Measurements from ENCODE around the gene SLC6A13.
A peak's percentile ranks its signal among the peaks of the same experiment; 100 is the strongest.
"Not testable (repeated sequence)": the region's sequence is repeated elsewhere in the genome, so short reads cannot be mapped to it uniquely, and the experiment has no call there.

Gene SLC6A13

DNA sequence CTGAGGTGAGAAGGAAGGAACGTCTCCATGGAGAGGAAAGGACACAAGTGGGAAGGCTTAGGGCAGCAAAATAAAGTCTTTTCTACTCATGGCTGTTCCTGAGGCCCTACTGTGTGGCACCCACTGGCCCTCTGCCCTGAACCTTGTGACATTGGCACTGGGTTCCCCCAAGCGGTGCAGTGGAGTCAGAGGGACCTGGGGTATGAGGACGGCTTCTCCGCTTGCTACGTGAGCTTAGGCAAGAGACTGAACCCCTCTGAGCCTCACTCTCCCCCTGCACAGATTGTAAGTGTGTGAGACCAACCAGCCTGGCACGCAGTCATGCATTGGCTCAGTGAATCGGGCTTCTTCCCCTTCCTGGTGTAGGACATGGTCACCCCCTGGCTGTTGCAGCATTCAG is 68.4 kb downstream of the SLC6A13 start:
- Histone ChIP-seq H3K9me3 (ENCODE audit: control insufficient read depth, low read length) (peaks cover 4% of the 10 kb centered on the region), H3K9ac (ENCODE audit: low read length) (no peak overlapping the region), H3K4me3 (ENCODE audit: low read length) (no peak overlapping the region), H3K4me1 (ENCODE audit: control insufficient read depth, insufficient read depth, low read length) (peaks cover 12% of the 10 kb centered on the region), H3K27me3 (replicated peaks; ENCODE audit: control insufficient read depth, insufficient read depth, low read length) (peaks cover 69% of the 10 kb centered on the region), H3K36me3 (ENCODE audit: control insufficient read depth, insufficient read depth, low read length, severe bottlenecking) (no peaks in the 10 kb centered on the region)
- no peak for DNase-seq (ENCODE audit: low read depth)

DNA sequence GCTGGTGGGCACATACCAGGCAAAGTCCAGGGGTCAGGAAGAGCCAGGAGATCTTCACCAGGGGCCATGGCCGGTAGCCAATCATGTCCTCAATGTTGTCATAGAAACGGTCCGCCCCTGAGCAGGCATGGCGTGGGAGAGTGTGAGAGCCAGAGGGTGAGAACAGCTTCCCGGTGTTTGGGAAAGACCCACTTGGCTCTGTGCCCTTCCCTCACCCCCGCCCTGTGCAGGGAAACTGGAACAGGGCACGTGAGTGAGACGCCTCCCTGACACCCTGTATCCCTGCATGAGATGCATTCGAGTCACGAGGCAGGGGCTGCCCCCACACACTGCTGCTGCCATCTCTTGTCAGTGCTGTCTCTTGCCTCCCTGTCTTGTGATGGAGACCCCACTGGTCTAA is 69.4 kb downstream of the SLC6A13 start:
- no peak for DNase-seq (ENCODE audit: low read depth)
- H3K9me3 ChIP-seq (ENCODE audit: control insufficient read depth, low read length) = peaks cover 4% of the 10 kb centered on the region

DNA sequence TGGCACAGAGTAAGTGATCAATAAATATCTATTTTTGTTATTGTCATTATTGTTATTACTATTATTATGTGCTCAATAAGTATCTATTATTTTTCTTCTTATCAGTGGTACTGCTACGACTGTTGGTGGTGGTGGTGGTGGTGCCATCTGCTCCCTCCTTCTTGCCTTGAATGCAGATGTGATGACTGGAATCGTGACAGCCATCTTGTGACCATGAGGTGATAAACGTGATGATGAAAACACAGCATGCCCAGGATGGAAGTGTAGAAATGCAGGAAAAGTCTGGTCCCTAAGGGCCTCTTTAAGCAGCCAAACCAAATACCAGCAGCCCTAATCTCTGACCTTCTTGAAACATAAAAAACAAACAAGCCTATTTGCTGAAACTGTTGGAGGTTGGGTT is 71.1 kb downstream of the SLC6A13 start:
- Histone ChIP-seq H3K27me3 (replicated peaks; ENCODE audit: control insufficient read depth, insufficient read depth, low read length) (peaks cover 72% of the 10 kb centered on the region), H3K9ac (ENCODE audit: low read length) (no peak overlapping the region), H3K4me3 (ENCODE audit: low read length) (no peak overlapping the region), H3K4me1 (ENCODE audit: control insufficient read depth, insufficient read depth, low read length) (peaks cover 5% of the 10 kb centered on the region), H3K9me3 (ENCODE audit: control insufficient read depth, low read length) (peaks cover 4% of the 10 kb centered on the region), H3K36me3 (ENCODE audit: control insufficient read depth, insufficient read depth, low read length, severe bottlenecking) (no peaks in the 10 kb centered on the region)
- no peak for DNase-seq (ENCODE audit: low read depth)

More for the DNA sequence above, 69.4 kb downstream of the SLC6A13 start:
- peaks cover 69% of the 10 kb centered on the region for H3K27me3 ChIP-seq (replicated peaks; ENCODE audit: control insufficient read depth, insufficient read depth, low read length)
- H3K4me3 ChIP-seq (ENCODE audit: low read length) = no peak overlapping the region
- peaks cover 5% of the 10 kb centered on the region for H3K4me1 ChIP-seq (ENCODE audit: control insufficient read depth, insufficient read depth, low read length)
- no peaks in the 10 kb centered on the region for H3K36me3 ChIP-seq (ENCODE audit: control insufficient read depth, insufficient read depth, low read length, severe bottlenecking)
- no peak overlapping the region for H3K9ac ChIP-seq (ENCODE audit: low read length)

DNA sequence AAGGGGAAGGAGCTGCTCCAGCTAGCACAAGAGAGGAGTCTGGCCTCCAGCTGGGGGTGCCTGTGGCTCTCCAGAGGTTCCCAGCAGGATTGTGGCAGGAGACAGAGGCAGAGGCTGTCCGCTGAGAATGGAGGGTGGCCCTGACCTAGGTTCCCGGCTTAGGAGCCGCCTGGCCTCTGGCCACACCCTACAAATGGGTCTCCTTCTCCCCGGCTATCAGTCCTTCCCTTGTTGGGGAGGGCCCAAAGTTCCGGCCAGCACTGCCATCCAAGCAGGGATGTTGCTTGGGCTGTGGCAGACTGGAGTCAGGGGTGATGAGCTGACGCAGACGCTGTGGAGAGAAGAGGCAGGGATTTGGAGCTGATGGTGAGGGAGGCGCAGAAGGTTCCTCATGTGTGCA is 71.8 kb downstream of the SLC6A13 start:
- no peaks in the 10 kb centered on the region for H3K36me3 ChIP-seq (ENCODE audit: control insufficient read depth, insufficient read depth, low read length, severe bottlenecking)
- peaks cover 5% of the 10 kb centered on the region for H3K4me1 ChIP-seq (ENCODE audit: control insufficient read depth, insufficient read depth, low read length)
- peaks cover 67% of the 10 kb centered on the region for H3K27me3 ChIP-seq (replicated peaks; ENCODE audit: control insufficient read depth, insufficient read depth, low read length)
- H3K9me3 ChIP-seq (ENCODE audit: control insufficient read depth, low read length) = peaks cover 4% of the 10 kb centered on the region
- no peak for DNase-seq (ENCODE audit: low read depth)
- no peak overlapping the region for H3K4me3 ChIP-seq (ENCODE audit: low read length)
- no peak overlapping the region for H3K9ac ChIP-seq (ENCODE audit: low read length)

DNA sequence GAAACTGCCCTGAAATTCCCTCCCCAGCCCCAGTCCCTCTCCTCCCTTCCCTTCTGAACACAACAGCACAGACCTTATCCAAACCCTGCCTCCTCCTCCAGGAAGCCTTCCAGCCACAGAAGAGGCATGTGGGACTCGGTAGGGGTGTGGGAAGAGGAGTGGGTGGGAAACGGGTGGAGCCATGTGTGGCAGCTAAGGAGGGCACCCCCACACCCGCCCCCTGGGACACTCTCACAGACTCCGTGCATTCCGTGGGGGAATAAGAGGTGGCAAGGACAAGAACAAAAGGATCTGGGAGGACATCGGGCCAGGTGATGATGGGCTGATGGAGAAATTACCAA is 73.0 kb downstream of the SLC6A13 start:
- peaks cover 5% of the 10 kb centered on the region for H3K4me1 ChIP-seq (ENCODE audit: control insufficient read depth, insufficient read depth, low read length)
- peak overlapping the region; percentile 60 for H3K9ac ChIP-seq (ENCODE audit: low read length)
- no peak for DNase-seq (ENCODE audit: low read depth)
- peaks cover 55% of the 10 kb centered on the region for H3K27me3 ChIP-seq (replicated peaks; ENCODE audit: control insufficient read depth, insufficient read depth, low read length)
- no peaks in the 10 kb centered on the region for H3K36me3 ChIP-seq (ENCODE audit: control insufficient read depth, insufficient read depth, low read length, severe bottlenecking)
- peaks cover 4% of the 10 kb centered on the region for H3K9me3 ChIP-seq (ENCODE audit: control insufficient read depth, low read length)
- H3K4me3 ChIP-seq (ENCODE audit: low read length) = no peak overlapping the region

DNA sequence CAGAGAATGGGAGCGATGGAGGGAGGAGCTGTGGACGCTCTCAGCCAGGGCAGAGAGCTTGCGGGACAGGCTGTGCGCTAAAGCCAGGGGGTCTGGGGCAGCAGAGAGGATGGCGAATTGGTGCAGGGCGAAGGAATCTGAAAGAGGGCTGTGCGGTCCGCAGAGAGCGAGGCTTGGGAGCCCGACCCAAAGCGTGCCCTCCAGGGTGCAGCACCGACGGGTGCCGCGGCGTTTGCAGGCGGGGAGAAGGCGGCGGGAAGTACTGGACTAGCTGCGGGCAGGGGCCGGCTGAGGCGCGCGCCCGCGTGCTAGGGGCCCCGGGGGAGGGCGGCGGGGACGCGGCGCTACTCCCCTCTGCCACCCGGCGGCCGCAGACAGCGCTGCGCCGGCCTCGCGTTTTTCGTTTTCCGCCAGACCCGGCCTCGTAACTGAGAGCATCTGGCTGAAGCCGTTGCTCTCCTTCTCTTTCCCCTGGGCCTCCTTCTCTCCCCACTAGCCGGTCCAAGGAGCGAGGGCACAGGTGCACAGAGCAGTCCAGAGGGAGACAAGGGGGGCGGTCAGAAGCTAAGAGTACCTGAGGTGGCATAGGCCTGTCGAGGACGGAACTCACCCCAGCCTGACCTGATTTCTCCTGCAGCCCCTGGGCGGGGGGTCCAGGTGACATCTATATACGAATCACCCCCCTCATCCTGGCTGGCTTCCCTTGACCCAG is 73.6 kb downstream of the SLC6A13 start:
- Histone ChIP-seq H3K4me3 (ENCODE audit: low read length) (peak overlapping the region; percentile 78), H3K9me3 (ENCODE audit: control insufficient read depth, low read length) (peaks cover 4% of the 10 kb centered on the region), H3K27me3 (replicated peaks; ENCODE audit: control insufficient read depth, insufficient read depth, low read length) (peaks cover 49% of the 10 kb centered on the region), H3K4me1 (ENCODE audit: control insufficient read depth, insufficient read depth, low read length) (peaks cover 5% of the 10 kb centered on the region), H3K9ac (ENCODE audit: low read length) (peak overlapping the region; percentile 60), H3K36me3 (ENCODE audit: control insufficient read depth, insufficient read depth, low read length, severe bottlenecking) (no peaks in the 10 kb centered on the region)
- peak; percentile 82 for DNase-seq (ENCODE audit: low read depth)

DNA sequence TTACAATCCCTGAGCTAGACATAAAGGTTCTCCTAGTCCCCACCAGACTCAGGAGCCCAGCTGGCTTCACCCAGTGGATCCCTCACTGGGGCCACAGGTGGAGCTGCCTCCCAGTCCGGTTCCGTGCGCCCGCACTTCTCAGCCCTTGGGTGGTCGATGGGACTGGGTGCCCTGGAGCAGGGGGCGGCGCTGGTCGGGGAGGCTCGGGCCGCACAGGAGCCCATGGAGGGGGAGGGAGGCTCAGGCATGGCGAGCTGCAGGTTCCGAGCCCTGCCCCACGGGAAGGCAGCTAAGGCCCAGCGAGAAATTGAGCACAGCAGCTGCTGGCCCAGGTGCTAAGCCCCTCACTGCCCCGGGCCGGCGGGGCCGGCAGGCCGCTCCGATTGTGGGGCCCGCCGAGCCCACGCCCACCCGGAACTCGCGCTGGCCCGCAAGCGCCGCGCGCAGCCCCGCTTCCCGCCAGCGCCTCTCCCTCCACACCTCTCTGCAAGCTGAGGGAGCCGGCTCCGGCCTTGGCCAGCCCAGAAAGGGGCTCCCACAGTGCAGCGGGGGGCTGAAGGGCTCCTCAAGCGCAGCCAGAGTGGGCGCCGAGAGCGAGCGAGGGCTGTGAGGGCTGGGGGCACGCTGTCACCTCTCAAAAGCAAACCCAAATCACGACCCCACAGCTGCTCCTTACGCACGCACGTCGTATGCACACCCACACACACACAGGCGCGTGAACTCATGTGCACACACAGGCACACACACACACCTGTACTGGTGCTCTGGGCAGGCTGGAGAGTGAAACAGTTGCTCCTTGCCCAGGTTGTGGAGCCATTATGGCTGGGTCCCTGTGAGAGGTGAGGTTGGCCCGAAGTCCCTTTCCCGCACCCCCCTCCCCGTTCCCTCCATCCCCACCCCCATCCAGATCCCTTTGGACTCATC is 74.4 kb downstream of the SLC6A13 start:
- peak overlapping the region; percentile 78 for H3K4me3 ChIP-seq (ENCODE audit: low read length)
- not testable (repeated sequence) for H3K36me3 ChIP-seq (ENCODE audit: control insufficient read depth, insufficient read depth, low read length, severe bottlenecking); H3K9me3 ChIP-seq (ENCODE audit: control insufficient read depth, low read length); H3K4me1 ChIP-seq (ENCODE audit: control insufficient read depth, insufficient read depth, low read length); DNase-seq (ENCODE audit: low read depth)
- H3K9ac ChIP-seq (ENCODE audit: low read length) = peak overlapping the region; percentile 60
- H3K27me3 ChIP-seq (replicated peaks; ENCODE audit: control insufficient read depth, insufficient read depth, low read length) = peaks cover 41% of the 10 kb centered on the region

DNA sequence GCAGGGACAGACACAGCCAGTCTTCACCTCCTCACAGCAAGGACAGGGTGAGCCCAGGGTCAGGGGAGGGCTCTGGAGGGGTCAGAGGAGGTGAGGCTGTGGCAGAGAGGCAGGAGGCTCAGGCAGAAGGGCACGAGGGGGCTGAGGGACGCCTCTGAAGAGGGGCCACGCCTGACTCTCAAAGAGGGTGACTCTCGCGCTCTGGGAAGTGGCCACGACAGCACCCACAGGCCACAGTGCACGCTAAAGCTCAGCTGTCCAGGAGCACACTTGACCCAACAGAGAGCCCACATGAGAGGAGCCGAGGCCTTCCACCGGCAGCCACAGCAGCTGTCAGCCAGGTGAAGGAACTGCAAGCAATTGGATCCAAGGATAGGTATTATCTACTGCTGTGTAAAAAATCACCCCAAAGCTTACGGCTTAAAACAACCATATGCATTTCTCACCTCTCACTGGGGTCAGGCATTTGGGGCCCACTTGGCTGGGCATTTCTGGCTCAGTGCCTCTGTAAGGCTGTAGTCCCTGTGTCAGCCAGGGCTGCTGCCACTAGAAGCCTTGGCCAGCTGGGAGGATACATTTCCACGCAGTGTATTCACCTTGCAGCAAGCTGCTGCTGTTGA is 76.5 kb downstream of the SLC6A13 start:
- Histone ChIP-seq H3K4me3 (ENCODE audit: low read length) (no peak overlapping the region), H3K9me3 (ENCODE audit: control insufficient read depth, low read length) (no peaks in the 10 kb centered on the region), H3K9ac (ENCODE audit: low read length) (no peak overlapping the region), H3K36me3 (ENCODE audit: control insufficient read depth, insufficient read depth, low read length, severe bottlenecking) (no peaks in the 10 kb centered on the region), H3K4me1 (ENCODE audit: control insufficient read depth, insufficient read depth, low read length) (peaks cover 14% of the 10 kb centered on the region), H3K27me3 (replicated peaks; ENCODE audit: control insufficient read depth, insufficient read depth, low read length) (peaks cover 21% of the 10 kb centered on the region)
- no peak for DNase-seq (ENCODE audit: low read depth)

DNA sequence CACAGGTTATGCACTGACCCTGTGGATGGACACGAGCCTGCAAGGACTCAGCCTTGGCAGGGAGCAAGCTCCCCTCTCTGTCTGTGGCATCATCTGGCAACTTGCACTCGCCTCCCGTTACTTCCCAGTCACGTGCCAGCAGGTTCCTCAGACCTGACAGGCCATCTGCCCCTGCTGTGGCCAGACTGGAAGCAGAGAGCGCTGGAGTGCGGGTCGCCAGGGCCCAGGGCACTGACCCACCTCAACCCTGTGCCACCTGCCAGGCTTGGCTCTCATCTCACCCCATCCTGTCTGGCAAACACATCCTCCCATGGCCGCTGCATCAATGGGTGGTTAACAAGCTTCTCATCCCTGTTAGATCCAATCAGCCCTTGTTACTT is 77.1 kb downstream of the SLC6A13 start:
- H3K4me3 ChIP-seq (ENCODE audit: low read length) = no peak overlapping the region
- no peak overlapping the region for H3K9ac ChIP-seq (ENCODE audit: low read length)
- DNase-seq (ENCODE audit: low read depth) = no peak
- H3K4me1 ChIP-seq (ENCODE audit: control insufficient read depth, insufficient read depth, low read length) = peaks cover 14% of the 10 kb centered on the region
- no peaks in the 10 kb centered on the region for H3K9me3 ChIP-seq (ENCODE audit: control insufficient read depth, low read length)
- H3K36me3 ChIP-seq (ENCODE audit: control insufficient read depth, insufficient read depth, low read length, severe bottlenecking) = no peaks in the 10 kb centered on the region
- H3K27me3 ChIP-seq (replicated peaks; ENCODE audit: control insufficient read depth, insufficient read depth, low read length) = peaks cover 16% of the 10 kb centered on the region

DNA sequence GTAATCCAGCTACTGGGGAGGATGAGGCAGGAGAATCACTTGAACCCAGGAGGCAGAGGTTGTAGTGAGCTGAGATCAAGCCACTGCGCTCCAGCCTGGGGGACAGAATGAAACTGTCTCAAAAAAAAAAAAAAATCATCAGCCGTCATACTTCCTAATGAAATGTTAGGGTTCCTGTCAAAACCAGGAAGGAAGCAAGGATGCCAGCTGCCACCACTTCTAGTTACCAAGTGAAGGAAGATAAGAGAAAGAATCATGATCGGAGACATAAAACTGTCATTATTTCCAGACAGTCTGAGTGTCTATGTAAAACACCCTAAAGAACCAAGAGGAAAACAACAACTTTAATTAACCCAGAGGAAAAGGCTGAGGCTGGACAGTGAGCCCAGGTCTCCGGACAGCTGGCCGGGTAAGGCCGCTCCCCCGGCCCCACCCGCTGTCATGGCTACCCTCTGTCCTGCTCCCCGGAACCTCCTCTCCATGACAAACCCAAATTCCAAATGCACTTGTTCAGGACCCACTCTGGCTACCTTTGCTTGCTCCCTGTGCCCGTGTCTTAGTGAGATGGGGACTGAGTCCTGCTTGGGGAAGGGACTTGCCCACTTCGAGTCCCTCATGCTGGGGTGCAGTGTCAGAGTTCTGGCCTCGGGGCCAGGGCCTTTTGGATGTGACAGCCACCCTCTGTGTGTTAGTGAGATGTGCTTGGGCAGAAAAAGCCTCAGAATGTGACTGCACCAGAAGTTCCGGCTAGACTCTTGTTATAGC is 77.6 kb downstream of the SLC6A13 start:
- H3K4me3 ChIP-seq (ENCODE audit: low read length) = no peak overlapping the region
- H3K9ac ChIP-seq (ENCODE audit: low read length) = no peak overlapping the region
- DNase-seq (ENCODE audit: low read depth) = no peak
- no peaks in the 10 kb centered on the region for H3K36me3 ChIP-seq (ENCODE audit: control insufficient read depth, insufficient read depth, low read length, severe bottlenecking)
- no peaks in the 10 kb centered on the region for H3K9me3 ChIP-seq (ENCODE audit: control insufficient read depth, low read length)
- H3K27me3 ChIP-seq (replicated peaks; ENCODE audit: control insufficient read depth, insufficient read depth, low read length) = peaks cover 10% of the 10 kb centered on the region
- H3K4me1 ChIP-seq (ENCODE audit: control insufficient read depth, insufficient read depth, low read length) = peaks cover 14% of the 10 kb centered on the region

Measured in adipocyte (in vitro differentiated cells).